ENCODE measurements around the gene GP9. TPM values are rescaled to one million over a fixed set of nuclear protein-coding genes. Genes with fewer than 3 reads are reported as not detected.
"Not testable (repeated sequence)": the region's sequence is repeated elsewhere in the genome, so short reads cannot be mapped to it uniquely, and the experiment has no call there.

The GP9 gene
- total RNA-seq, 2 donors from 2014 or later, result 0.48 TPM; not detected in 1

DNA sequence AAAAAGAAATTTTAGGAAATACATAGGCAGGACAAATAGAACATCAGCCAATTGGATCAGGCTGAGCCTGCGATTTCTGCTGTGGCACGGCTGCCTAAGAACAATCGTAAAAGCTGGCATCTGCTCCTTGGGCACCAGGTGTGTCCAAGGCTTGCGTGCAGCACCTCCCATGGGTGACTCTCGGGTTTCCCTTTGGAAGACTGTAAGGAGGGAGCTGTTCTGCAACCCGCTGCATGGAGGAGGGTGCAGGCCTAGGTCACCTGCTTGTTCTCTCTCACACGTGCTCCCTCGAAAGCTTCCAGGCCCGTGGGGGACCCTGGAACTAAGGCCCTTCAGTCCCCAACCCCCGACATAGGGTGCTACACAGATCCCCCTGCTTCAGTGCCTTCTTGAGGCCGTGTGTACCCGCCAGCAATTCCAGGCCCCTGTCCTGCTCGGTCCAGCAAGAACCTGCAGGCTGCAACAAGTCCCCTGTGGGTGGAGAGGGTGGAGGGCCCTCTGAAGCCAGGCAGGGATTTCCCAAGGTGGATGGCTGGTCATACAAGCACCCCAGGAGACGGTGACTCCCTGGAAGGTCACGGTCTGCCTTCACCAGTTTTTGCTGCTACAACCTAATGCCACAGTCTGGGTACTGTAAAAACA, 3.4 kb downstream of the GP9 start:
- intact Hi-C loops (cut with DNase I), result no loop called here
- no peak for DNase-seq (ENCODE audit: low spot score)

GRCh38 chr3:129065016-129065719, 4.6 kb downstream of the GP9 start:
- DNase-seq (ENCODE audit: low spot score), result peak; percentile 42
- intact Hi-C loops (cut with DNase I), result no loop called here

DNA sequence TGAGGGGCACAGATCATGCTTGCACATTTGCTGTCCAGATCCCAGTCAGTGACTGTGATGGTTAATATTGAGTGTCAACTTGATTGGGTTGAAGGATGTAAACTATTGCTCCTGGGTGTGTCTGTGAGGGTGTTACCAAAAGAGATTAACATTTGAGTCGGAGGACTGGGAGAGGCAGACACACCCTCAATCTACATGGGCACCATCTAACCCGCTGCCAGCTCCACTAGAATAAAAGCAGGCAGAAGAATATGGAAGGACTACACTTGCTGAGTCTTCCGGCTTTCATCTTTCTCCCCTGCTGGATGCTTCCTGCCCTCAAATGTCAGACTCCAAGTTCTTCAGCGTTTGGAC, 5.1 kb downstream of the GP9 start:
- intact Hi-C loops (cut with DNase I), result no loop called here

DNA sequence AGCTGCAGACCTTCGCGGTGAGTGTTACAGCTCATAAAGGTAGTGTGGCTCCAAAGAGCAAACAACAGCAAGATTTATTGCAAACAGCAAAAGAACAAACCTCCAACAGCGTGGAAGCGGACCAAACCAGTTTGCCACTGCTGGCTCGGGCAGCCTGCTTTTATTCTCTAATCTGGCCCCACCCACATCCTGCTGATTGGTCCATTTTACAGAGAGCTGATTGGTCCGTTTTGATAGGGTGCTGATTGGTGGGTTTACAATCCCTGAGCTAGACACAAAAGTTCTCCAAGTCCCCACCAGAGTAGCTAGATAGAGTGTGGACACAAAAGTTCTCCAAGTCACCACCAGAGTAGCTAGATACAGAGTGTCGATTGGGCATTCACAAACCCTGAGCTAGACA, 7.1 kb downstream of the GP9 start:
- intact Hi-C loops (cut with DNase I); DNase-seq (ENCODE audit: low spot score): not testable (repeated sequence)

More for the DNA sequence above, 5.1 kb downstream of the GP9 start:
- DNase-seq (ENCODE audit: low spot score), result no peak

DNA sequence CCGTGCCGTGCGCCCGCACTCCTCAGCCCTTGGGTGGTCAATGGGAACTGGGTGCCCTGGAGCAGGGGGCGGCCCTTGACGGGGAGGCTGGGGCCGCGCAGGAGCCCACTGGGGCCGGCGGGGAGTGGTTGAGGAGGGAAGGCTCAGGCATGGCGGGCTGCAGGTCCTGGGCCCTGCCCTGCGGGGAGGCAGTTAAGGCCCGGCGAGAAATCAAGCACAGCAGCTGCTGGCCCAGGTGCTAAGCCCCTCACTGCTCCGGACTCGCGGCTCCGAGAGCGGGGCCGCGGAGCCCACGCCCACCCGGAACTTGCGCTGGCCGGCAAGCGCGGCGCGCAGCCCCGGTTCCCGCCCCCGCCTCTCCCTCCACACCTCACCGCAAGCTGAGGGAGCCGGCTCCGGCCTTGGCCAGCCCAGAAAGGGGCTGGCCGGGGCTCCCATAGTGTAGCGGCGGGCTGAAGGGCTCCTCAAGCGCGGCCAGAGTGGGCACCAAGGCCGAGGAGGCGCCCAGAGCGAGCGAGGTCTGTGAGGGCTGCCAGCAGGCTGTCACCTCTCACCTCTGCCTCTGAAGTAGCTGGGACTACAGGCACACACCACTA, 7.8 kb downstream of the GP9 start:
- DNase-seq (ENCODE audit: low spot score), result no peak
- intact Hi-C loops (cut with DNase I), result no loop called here

DNA sequence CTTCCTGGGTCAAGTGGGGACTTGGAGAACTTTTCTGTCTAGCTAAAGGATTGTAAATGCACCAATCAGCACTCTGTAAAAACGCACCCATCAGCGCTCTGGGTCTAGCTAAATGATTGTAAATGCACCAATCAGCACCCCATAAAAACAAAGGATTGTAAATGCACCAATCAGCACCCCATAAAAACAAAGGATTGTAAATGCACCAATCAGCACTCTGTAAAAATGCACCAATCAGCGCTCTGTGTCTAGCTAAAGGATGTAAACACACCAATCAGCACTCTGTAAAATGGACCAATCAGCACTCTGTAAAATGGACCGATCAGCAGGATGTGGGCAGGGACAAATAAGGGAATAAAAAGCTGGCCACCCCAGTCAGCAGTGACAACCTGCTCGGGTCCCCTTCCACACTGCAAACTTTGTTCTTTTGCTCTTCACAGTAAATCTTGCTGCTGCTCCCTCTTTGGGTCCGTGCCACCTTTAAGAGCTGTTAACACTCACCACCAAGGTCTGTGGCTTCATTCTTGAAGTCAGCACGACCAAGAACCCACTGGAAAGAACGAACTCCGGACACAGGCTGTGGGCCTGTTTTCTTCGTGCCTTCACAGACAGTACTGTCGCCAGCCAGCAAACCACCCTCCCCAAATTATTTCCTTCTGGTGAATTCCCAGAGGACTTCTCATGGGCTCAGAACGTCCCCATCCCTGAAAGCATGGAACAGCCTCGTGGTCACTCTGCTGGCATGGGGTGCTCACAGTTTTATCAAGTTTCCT, 8.9 kb downstream of the GP9 start:
- intact Hi-C loops (cut with DNase I); DNase-seq (ENCODE audit: low spot score): not testable (repeated sequence)

GRCh38 chr3:129070086-129070885, 9.7 kb downstream of the GP9 start:
- intact Hi-C loops (cut with DNase I), result no loop called here
- no peak for DNase-seq (ENCODE audit: low spot score)

DNA sequence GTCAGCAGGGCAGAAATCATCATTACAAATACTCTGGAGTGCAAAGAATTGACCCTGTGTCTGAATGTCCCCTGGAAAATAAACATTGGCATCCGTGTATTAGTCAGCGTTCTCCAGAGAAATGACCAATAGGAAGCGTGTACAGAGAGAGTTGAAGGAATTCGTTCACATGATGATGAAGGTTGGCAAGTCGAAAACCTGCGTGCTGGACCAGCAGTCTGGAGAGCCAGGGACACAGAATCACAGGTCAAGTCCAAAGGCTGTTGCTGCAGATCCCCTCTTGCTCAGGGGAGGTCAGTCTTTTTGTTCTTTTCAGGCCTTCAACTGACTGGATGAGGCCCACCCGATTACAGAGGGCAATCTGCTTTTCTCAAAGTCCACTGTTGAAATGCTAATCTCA, 16.6 kb downstream of the GP9 start:
- DNase-seq (ENCODE audit: low spot score), result no peak
- intact Hi-C loops (cut with DNase I), result no loop called here

DNA sequence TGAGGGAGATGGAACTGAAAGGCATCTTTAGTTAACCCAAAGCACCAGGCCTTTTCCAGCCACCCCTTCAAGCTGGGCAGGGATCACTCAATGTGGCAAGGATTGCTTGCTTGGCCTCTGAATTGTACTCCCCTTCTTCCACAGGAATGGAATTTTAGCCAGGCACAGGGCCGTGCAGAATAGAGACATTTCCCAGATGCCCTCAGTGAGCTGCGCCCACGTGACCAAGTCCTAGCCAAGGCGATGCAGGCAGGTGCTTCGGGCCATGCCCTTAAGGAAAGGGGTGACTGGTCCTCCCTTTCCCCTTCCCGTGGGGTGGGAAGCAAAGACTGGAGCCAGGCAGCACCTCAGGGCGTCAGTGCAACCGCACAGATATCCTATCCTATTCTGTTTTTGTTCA, 17.9 kb downstream of the GP9 start:
- intact Hi-C loops (cut with DNase I), result no loop called here
- DNase-seq (ENCODE audit: low spot score), result no peak

DNA sequence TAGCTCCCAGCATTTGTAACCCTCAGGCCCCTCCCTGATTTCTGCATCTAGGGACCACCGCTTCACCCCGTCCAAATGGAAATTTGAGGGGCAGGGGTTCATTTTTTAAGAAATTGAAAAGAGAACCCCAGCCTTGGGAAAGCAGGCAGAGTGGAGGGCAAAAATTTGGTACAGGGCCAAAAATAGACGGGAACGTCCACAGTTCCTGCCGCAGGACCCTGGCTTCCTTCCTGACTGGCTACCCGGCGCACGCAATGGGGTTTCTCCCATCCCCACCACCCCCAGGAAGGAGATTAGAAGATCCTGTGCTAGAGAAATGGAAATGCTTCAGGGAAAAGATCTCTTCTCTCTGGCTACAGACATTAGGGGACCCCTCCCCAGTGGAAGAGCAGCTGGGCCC, 20.9 kb downstream of the GP9 start:
- intact Hi-C loops (cut with DNase I), result loop anchor here in 1 of 2 donors (10.0 kb wide), 1 partner anchor 107 kb away; no protein-coding TSS in a partner anchor
- DNase-seq (ENCODE audit: low spot score), result no peak

DNA sequence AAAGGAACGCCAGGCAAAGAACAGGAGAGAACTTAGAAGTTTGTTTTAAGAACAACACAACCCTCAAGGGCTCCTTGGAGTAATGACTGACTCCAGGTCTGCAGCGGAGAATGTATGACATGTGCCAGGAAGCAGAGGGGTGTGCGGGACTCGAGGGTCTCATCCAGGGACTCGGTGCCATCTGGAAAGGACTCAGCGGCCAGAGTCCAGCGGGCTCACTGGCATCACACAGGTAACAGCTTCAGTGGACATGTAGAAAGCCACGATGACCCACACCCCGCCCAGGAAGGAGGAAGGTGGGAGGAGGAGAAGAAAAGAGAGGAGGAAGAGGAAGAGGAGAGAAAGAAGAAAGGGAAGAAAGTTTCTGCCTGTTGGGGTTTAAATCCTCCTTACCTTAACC, 21.4 kb downstream of the GP9 start:
- intact Hi-C loops (cut with DNase I), result loop anchor here in 1 of 2 donors (10.0 kb wide), 1 partner anchor 107 kb away; no protein-coding TSS in a partner anchor
- no peak for DNase-seq (ENCODE audit: low spot score)

DNA sequence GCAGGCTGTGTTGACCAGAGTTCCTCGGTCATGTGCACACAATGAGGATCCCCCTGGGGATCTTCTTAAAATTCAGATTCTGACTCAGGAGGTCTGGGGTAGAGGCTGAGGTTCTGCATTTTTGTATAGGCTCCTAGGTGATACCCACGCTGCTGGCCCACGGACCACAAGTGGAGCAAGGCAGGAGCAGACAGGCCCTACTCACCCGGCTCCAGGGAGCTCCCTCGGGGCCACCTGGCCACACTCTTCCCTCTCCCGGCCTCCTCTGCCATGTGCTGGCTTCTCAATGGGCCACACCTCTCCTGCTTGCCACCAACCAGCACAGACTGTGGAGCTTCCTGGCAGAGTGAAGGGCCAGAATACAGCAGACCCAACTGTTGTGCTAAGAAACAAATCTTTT, 23.9 kb downstream of the GP9 start:
- intact Hi-C loops (cut with DNase I), result loop anchor here in 1 of 2 donors (10.0 kb wide), 1 partner anchor 110 kb away; no protein-coding TSS in a partner anchor
- DNase-seq (ENCODE audit: low spot score), result no peak

- intact Hi-C loops (cut with DNase I), result loop anchor here in 1 of 2 donors (10.0 kb wide), 1 partner anchor 110 kb away; no protein-coding TSS in a partner anchor
- DNase-seq (ENCODE audit: low spot score), result no peak
These were observed 24.7 kb downstream of the GP9 start for GRCh38 chr3:129085165-129085715.

- intact Hi-C loops (cut with DNase I), result loop anchor here in 1 of 2 donors (10.0 kb wide), 1 partner anchor 111 kb away; no protein-coding TSS in a partner anchor
- no peak for DNase-seq (ENCODE audit: low spot score)
These were observed 25.2 kb downstream of the GP9 start for GRCh38 chr3:129085818-129086217.

DNA sequence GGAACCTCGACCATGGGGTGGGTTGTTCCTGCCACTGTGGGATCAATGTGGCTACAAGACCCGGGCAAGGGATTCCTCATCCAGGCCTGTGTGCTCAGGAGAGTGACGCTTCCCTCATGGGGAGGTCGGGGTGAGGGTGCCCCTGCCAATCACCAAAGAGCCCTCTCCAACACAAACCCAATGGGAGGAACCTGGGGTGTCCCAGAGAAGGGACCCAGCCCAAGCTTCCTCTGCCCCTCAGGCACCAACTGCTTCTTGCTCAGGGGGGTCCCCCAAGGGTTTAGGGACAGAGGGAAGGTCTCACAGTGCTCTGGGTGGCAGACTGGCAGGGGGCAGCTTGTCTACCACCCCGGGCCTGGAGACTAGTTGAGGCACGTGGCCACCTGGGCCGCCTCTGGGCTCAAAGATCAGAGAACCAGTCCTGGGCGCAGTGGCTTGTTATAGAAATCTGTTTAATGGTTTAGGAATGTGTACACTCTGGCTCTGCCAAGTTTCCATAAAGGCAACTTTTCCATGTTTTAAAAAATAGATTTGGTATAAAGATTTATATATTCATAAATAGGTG, 26.6 kb downstream of the GP9 start:
- no peak for DNase-seq (ENCODE audit: low spot score)

DNA sequence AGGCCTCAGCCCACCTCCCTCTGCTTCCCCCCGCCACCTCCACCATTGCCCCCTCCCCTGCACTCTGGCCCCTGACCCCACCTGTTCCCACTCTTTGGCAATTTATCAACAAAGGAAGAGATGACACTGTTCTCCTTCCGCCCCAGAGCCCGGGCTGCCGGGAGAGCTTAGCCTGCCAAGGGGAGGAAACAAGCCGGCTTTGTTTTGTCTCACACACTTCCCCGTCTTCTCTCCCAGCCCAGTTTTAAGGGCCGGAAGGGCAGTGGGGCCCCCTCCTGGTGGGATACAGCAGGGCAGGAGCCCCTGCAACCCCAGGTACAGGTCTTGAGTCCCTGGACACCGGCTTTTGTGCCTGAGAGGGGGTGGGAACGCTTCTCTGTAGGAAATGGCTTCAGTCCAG, 27.3 kb downstream of the GP9 start:
- not testable (repeated sequence) for DNase-seq (ENCODE audit: low spot score)
- intact Hi-C loops (cut with DNase I), result loop anchor here in 1 of 2 donors (10.0 kb wide), 1 partner anchor 113 kb away; no protein-coding TSS in a partner anchor

More for the DNA sequence above, 26.6 kb downstream of the GP9 start:
- intact Hi-C loops (cut with DNase I), result loop anchor here in 1 of 2 donors (10.0 kb wide), 1 partner anchor 112 kb away; no protein-coding TSS in a partner anchor

DNA sequence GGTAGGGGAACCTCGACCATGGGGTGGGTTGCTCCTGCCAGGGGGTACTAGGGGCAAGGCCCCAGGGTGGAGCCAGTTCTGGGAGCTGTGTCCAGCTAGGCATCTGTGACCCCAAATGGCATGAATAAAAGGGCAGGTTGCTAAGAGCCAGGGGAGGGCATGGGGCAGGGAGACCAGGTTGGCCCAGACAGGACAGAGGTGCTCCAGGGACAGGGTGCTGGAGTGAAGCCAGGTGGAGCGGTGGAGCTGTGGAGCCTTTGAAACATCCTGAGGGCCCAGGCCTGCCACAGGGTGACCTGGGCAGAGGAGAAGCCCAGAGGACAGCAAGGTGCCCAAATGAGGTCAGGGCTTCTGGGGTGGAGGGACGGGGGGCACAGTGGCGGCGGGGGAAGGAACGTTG, 27.7 kb downstream of the GP9 start:
- not testable (repeated sequence) for DNase-seq (ENCODE audit: low spot score)
- intact Hi-C loops (cut with DNase I), result loop anchor here in 1 of 2 donors (10.0 kb wide), 1 partner anchor 114 kb away; no protein-coding TSS in a partner anchor

DNA sequence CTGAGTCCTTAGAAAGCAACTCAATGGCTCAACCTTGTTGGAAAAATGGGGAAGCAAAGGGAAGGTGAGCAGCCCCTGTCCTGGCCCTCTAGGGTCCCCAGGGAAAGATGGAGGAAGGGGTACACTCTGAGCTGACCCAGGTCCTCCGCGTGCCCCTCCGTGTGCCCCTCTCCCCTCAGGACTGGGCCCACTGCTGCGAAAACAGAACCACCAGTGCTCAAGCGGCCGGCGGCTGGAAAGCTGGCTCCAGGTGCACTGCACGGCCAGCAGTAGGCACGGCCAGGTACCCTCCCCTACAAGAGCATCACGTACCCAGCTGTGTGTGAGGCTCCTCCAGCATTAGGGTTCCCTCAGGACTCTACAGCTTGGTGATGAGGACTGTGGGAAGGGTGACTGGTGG, 34.7 kb downstream of the GP9 start:
- DNase-seq (ENCODE audit: low spot score), result no peak
- intact Hi-C loops (cut with DNase I), result no loop called here

All from posterior vena cava (tissue), 2 donors.